ENCODE data around the gene MS4A18.
"Not testable (repeated sequence)": the region's sequence is repeated elsewhere in the genome, so short reads cannot be mapped to it uniquely, and the experiment has no call there.

Gene MS4A18

DNA sequence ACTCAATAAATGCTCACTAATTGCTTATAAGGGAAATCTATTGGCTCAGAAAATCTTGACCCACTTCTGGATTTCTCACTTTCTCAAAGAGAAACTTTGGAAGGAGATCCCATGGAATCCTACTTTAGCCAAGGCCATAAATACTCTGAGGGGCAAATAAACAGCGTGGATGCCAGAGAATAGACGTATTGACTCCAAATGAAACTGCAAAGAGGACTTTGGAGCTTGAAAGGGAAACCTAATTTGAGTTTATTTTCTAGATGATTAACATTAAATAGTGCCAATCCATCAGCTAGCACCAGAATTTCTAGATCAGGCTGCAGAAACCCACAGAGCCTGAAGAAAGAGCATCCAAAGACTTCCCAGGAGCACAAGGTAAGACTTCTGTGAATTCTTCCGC is at the start of gene MS4A18:
Gene MS4A18 (plus strand): TSS at position 301 of the 400 bp plus-strand sequence.
- no peak for DNase-seq

DNA sequence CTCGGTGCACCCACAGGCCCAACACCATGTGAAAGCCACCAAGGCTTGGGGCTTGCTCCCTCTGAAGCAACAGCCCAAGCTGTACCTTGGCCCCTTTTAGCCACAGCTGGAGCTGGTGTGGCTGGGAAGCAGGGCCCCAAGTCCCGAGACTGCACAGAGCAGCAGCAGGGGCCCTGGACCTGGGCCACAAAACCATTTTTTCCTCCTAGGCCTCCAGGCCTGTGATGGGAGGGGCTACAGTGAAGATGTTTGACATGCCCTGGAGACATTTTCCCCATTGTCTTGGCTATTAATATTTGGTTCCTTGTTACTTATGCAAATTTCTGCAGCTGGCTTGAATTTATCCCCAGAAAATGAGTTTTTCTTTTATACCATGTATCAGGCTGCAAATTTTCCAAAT is 46.3 kb upstream of the MS4A18 start:
- not testable (repeated sequence) for DNase-seq

- no peak for DNase-seq
Measured at GRCh38 chr11:60679879-60680278, 44.6 kb upstream of the MS4A18 start.

GRCh38 chr11:60680455-60681119 is 43.9 kb upstream of the MS4A18 start:
- DNase-seq: no peak

GRCh38 chr11:60684541-60684848 is 40.0 kb upstream of the MS4A18 start:
- DNase-seq: not testable (repeated sequence)

DNA sequence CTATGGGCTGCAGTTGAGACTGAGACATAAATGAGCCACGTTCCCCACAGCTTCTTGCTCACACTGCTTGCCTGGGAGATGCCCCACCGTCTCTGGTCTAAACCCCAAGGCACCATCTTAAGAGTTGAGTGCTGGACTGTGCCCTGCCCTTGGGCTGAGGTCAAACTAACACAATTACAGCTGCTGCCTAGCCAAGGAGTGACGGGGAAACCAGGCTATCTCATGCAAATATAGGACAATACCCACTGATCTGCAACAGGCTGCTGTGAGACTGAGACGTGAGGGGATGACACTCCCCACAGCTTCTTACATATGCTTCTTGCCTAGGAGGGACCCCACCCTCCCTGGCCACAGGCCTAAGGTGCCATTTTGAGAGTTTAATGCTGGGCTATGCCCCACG is 32.9 kb upstream of the MS4A18 start:
- DNase-seq: no peak

GRCh38 chr11:60699284-60699691 is 25.2 kb upstream of the MS4A18 start, which contains the start of gene MS4A8:
Gene MS4A8 (plus strand): TSS chr11:60699612. CDS start chr11:60700861, 1,249 bp downstream.
- peak; percentile 79 for DNase-seq

DNA sequence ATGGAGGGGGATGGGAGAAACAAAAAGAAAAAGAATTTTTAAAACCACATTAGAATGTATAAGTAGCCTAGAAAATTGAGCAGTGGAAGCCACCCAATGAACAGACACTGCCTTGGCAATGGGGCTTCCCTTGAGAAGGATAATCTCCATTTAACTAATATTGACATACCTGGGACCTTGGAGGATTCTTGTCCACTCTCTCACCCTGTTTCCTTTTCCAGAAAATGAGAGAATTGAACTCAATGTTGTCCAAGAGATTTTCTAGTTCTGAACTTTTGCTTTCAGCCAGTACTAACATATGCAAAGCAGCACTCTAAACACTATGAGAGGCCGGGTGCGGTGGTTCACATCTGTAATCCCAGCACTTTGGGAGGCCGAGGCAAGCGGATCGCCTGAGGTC is 24.6 kb upstream of the MS4A18 start:
- DNase-seq: no peak

GRCh38 chr11:60700689-60701468 is 23.6 kb upstream of the MS4A18 start:
- peak; percentile 90 for DNase-seq

GRCh38 chr11:60701469-60701818 is 23.1 kb upstream of the MS4A18 start:
- DNase-seq: no peak

DNA sequence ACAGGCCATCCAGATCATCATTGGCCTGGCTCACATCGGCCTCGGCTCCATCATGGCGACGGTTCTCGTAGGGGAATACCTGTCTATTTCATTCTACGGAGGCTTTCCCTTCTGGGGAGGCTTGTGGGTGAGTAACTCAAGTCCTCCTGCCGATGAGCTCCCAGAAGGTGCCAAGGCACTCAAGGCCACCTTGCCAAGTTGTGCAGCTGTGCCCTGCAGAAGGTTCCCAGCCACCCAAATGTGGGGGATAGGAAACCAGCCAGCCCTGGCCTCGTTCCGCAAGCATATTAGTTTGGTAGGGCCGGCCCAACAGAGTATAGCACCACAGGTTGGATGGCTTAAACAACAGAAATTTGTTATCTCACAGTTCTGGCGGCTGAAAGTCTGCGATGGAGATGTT is 21.1 kb upstream of the MS4A18 start:
- no peak for DNase-seq

DNA sequence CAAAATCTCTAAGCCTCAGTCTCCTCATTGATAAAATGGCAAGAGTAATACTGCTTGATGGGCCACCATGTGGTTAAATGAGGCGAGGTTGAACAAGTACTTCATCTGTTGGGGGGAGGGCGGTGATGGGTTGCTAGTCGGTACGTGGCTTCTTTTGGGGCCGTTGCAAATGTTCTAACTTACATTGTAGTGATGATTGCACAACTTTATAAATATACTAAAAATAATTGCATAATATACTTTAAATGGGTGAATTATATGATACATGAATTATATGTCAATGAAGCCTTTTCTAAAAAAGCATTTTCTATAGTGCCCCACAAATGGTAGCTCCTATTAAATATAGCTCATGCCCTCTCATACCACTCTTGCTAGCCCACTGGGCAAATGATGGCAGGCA is 18.6 kb upstream of the MS4A18 start:
- no peak for DNase-seq

DNA sequence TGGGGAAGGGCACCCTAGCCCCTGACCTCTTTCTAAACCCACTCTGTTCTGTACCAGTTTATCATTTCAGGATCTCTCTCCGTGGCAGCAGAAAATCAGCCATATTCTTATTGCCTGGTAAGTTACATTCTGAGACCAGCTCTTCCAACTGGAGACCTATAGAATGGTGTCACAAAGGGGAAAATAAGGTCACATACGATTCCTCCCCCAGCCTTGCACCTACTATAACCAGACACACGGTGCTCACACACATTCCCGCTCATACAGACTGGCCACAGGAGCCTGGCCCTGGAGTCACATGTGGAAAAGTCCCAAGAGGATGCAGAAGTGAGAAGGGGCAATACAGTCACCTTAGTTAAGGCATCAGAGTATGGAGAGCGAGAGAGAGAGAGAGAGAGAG is 17.6 kb upstream of the MS4A18 start:
- DNase-seq: no peak

- peak; percentile 30 for DNase-seq
Measured at GRCh38 chr11:60710482-60710881, 14.0 kb upstream of the MS4A18 start.

- DNase-seq: no peak
Measured at GRCh38 chr11:60711276-60711675, 13.2 kb upstream of the MS4A18 start.

GRCh38 chr11:60713423-60713822 is 11.1 kb upstream of the MS4A18 start:
- not testable (repeated sequence) for DNase-seq

GRCh38 chr11:60717956-60718355 is 6.6 kb upstream of the MS4A18 start:
- no peak for DNase-seq

DNA sequence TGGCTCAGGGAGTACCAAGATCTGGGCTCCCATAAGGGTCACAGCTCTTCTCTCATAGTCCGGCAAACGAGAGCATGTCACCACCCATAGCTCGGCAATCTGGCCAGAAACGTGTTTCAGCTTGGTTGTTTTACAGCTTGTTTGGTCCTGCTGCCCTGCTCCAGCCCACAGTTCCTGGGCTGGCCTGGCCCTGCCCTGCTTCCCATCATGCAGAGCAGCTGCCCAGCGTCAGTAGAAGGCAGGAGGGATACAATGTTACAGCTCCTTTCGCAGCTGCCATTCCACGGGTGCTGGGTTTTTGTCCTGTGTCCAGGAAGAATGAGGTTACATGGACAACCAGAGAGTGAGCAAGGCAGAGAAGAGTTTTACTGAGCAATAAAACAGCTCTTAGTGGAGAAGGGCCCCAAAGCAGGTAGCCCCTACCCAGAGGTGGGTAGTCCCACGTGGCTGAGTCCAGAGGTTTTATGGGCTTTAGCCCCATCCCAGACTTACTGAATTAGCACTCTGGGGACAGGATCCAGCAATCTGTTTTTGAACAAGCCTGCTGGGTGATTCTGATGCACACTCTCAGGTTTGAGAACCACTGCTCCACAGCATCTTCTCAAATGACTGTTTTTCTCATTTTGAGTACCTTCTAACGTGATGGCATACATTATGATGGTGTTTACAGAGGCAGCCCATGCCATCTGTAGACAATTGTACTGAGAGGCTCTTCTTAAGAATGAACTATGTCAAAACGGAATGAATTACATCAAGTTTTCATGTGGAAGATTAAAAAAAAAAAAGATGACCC is 5.8 kb upstream of the MS4A18 start:
- DNase-seq: no peak

DNA sequence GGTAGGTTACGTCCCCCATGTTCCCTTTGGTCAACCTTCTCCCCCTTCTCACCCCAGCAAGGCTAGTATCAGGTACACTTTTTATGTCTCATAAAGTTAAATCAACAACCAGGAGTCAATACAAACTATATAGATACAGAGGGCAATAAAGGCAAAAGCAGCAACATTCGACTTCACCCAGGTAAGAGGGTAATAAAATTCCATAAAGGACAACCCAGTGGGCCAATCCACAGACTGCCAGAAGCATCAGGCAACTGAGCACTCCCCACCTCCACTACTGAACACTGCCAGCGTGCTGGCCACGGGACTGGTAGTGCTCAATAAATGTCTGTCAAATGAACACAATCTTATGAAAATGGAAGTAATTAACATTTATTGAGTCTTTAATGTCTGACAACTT is 5.1 kb upstream of the MS4A18 start:
- no peak for DNase-seq

GRCh38 chr11:60720460-60720859 is 4.1 kb upstream of the MS4A18 start:
- DNase-seq: no peak

GRCh38 chr11:60725592-60725991 is 1.1 kb downstream of the MS4A18 start:
- no peak for DNase-seq

GRCh38 chr11:60731586-60731985 is 7.1 kb downstream of the MS4A18 start:
- DNase-seq: no peak

- peak; percentile 71 for DNase-seq
Measured at GRCh38 chr11:60734279-60734678, 9.8 kb downstream of the MS4A18 start.

GRCh38 chr11:60739114-60739513 is 14.6 kb downstream of the MS4A18 start:
- no peak for DNase-seq
